Karpas-422 (cell line): ENCODE measurements around the gene VIP. TPM values are rescaled to one million over a fixed set of nuclear protein-coding genes. Genes with fewer than 3 reads are reported as not detected.

Source experiments
- DNase-seq: peaks from one replicate; pipeline ENCODE4 v3.0.0-alpha.2; 2015
- H2AFZ ChIP-seq: fragments of 200-600 bp; sonication (generic); 2 replicates; pipeline ENCODE4 v1.6.1; 2014; ENCODE audit warnings: antibody characterized with exemption, low read length, mixed read lengths
- H3K27ac ChIP-seq: fragments of 200-600 bp; sonication (generic); 2 replicates; pipeline ENCODE4 v1.5.1; 2014; ENCODE audit warnings: mild to moderate bottlenecking, low read length, moderate library complexity
- H3K27me3 ChIP-seq: fragments of 200-600 bp; sonication (generic); 2 replicates; pipeline ENCODE4 v1.6.1; 2014; ENCODE audit warnings: low read length, mixed read lengths
- H3K36me3 ChIP-seq: fragments of 200-600 bp; sonication (generic); 2 replicates; pipeline ENCODE4 v1.6.1; 2014; ENCODE audit warnings: low read length, mixed read lengths; ENCODE audit not compliant: insufficient read depth
- H3K4me1 ChIP-seq: fragments of 200-600 bp; sonication (generic); 2 replicates; pipeline ENCODE4 v1.6.1; 2014; ENCODE audit warnings: mild to moderate bottlenecking, low read length, mixed read lengths
- H3K4me2 ChIP-seq: fragments of 200-600 bp; sonication (generic); 2 replicates; pipeline ENCODE4 v1.6.1; 2014; ENCODE audit warnings: low read length, low read depth, mild to moderate bottlenecking; ENCODE audit not compliant: poor library complexity, severe bottlenecking
- H3K4me3 ChIP-seq: fragments of 200-600 bp; sonication (generic); 2 replicates; pipeline ENCODE4 v1.5.1; 2014; ENCODE audit warnings: mild to moderate bottlenecking, antibody characterized with exemption, low read length, mixed read lengths
- H3K79me2 ChIP-seq: fragments of 200-600 bp; sonication (generic); 2 replicates; pipeline ENCODE4 v1.6.1; 2014; ENCODE audit warnings: mild to moderate bottlenecking, low read length, mixed read lengths
- H3K9ac ChIP-seq: fragments of 200-600 bp; sonication (generic); 2 replicates; pipeline ENCODE4 v1.6.0; 2014; ENCODE audit warnings: low read length
- H3K9me2 ChIP-seq: fragments of 200-600 bp; sonication (generic), shearing (Covaris generic); replicated peaks from 2 replicates; pipeline ENCODE4 v1.6.0; 2014; ENCODE audit warnings: mild to moderate bottlenecking, low read length, moderate library complexity; ENCODE audit not compliant: insufficient read depth
- H3K9me3 ChIP-seq: fragments of 300-700, 200-600 bp; sonication (generic); 2 replicates; pipeline ENCODE4 v1.6.1; 2014; ENCODE audit warnings: low read length, mixed read lengths
- H4K20me1 ChIP-seq: fragments of 200-600 bp; sonication (generic); 2 replicates; pipeline ENCODE4 v1.6.1; 2014; ENCODE audit warnings: mild to moderate bottlenecking, antibody characterized with exemption, low read length, low read depth; ENCODE audit not compliant: insufficient read depth
- total RNA-seq: library from RNA; depleted of rRNA; stranded (reverse); fragments of >200 nt; shearing (Covaris generic); gene quantifications from 2 replicates; pipeline ENCODE4 v1.2.3, GENCODE V29; 2014; ENCODE audit warnings: low replicate concordance; rRNA removed

Gene VIP
- total RNA-seq, 1 experiment from 2014 or later, result not detected

DNA sequence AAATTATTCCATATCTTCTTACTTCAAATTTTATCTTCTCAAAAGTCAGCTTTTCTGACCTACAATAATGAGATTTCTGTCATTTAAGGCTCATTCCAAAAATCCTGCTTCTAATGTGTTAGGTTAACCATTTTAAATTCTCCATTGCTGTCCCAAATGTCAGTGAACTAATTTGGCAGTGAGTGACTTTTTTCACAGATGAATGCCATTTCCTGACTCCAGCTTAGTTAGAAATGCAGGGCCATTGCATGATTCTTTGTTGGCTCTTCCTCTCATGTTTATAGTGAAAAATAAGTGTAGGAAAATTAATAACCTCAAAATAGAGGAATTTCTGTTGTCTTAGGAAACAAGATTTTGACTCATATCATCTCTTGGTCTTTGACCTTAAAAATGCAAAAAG, 44.1 kb downstream of the VIP start:
- Histone ChIP-seq H2AFZ (no peak overlapping the region), H3K9me2 (no peaks in the 10 kb centered on the region), H4K20me1 (no peaks in the 10 kb centered on the region), H3K9ac (no peak overlapping the region), H3K27me3 (no peaks in the 10 kb centered on the region; the same call in 1 of the 2 replicates), H3K4me1 (no peaks in the 10 kb centered on the region), H3K36me3 (no peaks in the 10 kb centered on the region), H3K9me3 (no peaks in the 10 kb centered on the region), H3K79me2 (no peaks in the 10 kb centered on the region), H3K4me3 (no peak overlapping the region), H3K27ac (no peak overlapping the region), H3K4me2 (no peak overlapping the region)
- no peak for DNase-seq

- Histone ChIP-seq H3K4me3 (no peak overlapping the region), H3K4me1 (no peaks in the 10 kb centered on the region), H3K9me3 (no peaks in the 10 kb centered on the region), H3K9ac (no peak overlapping the region), H3K27me3 (no peaks in the 10 kb centered on the region), H3K27ac (no peak overlapping the region), H3K36me3 (no peaks in the 10 kb centered on the region), H2AFZ (no peak overlapping the region), H4K20me1 (no peaks in the 10 kb centered on the region), H3K9me2 (no peaks in the 10 kb centered on the region), H3K79me2 (no peaks in the 10 kb centered on the region), H3K4me2 (no peak overlapping the region)
- DNase-seq, result no peak
Measured at GRCh38 chr6:152804150-152804549, 53.6 kb downstream of the VIP start.

Other genes with a start within 250 kb of the VIP start
- gene SYNE1, start 113.4 kb upstream of the VIP start, total RNA-seq, result 137 and 162 TPM in 2 replicates
- not detected in 2 replicates for gene MYCT1, start 52.9 kb upstream of the VIP start, total RNA-seq
- gene FBXO5, start 232.2 kb downstream of the VIP start, total RNA-seq, result 10.5 and 15.6 TPM in 2 replicates